A549 treated with AZD2906 at 1 μM for 4 hours (cell line): ENCODE measurements around the gene HOXC11. TPM values are rescaled to one million over a fixed set of nuclear protein-coding genes. Genes with fewer than 3 reads are reported as not detected.

Experiments
- total RNA-seq: library from RNA; stranded (reverse); fragments of 200-300 nt; extraction: Qiagen RNA extraction; gene quantifications from 5 replicates; pipeline ENCODE4 v1.2.3, GENCODE V29; 2022

HOXC11 gene
- total RNA-seq: 0.59 to 0.85 TPM (median 0.80 TPM) in 5 replicates

DNA sequence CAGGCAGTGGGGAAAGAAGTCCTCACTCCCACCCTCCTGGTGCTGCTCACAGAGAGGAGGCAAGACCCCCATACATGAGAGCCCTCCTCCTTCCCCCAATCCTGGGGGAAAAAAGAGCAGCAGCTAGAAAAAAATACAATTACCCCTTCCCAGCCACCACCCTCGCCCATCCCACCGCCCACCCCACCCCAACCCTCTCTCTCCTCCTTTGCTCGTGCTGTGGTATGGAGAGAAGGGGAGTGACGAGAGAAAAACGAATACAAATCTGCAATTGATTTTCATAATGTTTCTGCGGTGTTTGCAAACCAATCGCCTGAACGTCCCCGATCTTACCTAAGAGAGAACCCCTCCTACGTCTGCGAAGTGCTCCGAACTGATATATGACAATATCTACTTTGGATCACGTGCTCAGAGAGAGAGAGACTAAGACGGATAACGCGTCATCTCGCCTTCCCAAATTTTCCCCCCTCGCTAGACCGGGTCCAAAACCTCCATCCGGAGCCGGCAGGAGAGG lies at the start of gene HOXC11:
TSS of gene HOXC11 (plus strand) at position 405 of the 514 bp plus-strand sequence. CDS start 116 bp downstream, outside the sequence.

DNA sequence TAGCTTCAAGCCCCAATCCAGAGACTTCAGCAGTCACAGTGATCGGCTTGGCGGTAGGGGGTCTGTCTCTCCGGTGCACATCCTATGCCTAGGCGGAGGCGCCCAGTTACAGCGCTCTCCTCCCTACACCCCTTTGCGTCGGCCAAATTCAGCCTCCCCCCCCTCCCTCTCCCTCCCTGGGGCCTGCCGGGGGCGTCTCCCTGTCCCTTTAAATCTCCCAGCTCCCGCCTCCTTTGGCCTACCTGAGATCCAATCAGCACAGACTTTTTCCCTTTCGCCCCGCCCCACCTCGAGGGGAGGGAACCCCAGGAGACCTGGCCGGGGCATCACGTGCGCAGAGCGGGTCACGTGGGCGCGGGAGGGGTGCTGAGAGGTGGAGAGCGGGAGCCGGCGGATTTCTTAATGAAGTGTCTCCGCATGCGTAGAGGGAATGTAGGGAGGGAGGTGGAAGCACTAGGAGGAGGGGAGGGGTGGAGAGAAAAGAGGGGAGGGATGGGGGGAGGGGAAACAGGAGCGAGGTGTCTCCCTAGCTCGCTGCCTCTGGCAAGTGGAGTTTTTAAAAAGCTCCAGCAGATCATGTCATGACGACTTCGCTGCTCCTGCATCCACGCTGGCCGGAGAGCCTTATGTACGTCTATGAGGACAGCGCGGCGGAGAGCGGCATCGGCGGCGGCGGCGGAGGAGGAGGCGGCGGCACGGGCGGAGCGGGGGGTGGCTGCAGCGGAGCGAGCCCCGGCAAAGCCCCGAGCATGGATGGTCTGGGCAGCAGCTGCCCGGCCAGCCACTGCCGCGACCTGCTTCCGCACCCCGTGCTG lies 34.4 kb upstream of the HOXC11 start, which contains the start of gene HOXC13:
TSS of gene HOXC13 (plus strand) at position 506 of the 815 bp plus-strand sequence. CDS start at position 582, 76 bp downstream.

DNA sequence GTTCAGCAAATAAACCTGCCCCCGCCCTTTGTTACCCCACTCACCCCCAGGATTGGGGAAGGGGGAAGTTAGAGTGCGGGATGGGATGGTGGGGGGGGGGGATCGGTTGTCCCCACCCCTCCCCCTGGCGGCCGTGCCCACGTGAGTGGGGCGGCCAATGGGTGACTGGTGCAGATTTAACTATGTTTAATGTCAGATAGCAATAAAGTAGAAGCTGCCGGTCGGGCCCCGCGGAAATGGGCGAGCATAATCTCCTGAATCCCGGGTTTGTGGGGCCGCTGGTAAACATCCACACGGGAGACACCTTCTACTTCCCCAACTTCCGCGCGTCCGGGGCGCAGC lies 18.3 kb upstream of the HOXC11 start, which contains the start of gene HOXC12:
TSS of gene HOXC12 (plus strand) at position 210 of the 342 bp plus-strand sequence. CDS start at position 237, 27 bp downstream.

DNA sequence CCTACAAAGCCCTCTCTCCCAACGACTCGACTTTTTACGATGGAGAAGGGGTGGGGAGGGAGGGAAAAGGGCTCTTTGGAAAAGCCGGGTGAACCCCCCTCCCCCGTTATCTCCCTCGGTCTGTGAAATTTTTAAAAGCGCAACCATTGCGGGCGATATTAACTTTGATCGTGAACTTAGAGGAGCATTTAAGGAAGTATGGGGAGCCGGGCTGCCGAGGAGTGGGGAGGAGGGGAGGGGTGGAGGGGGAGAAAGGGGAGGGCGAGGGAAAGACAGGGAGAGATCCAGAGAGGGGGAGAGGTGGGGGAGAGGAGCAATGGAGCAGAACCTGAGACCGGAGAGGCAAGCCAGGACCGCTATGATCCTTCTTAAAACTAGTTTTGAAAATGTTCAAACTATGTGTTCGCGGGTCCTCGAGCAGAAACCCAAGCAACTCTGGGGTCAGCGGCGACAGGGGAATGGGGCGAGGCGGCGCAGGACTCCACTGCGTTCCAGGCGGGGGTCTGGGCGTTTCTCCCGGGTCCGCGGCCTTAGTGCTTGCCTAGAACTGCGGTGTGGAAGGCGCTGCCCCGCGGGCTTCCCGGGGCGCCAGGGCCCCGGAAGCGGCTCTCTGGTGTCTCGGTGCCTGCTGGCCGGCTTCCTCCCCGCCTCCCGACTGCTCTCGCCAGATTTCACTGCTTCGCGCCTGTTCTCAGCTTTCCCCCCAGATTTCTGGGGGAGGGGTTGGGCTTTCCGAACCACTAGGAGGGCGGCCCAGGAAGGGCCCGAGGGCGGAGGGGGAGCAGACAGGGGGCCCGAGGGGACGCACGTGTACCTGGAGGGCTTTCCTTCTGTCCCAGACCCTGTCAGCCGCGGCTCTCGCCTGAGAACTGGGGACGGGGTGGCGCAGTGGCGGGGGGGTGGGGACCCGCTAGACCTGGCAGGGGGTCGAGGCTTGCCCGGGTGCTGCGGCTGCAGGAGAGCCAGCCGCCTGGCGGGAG lies 1.4 kb downstream of the HOXC11 start, which contains the start of gene HOTAIR:
TSS of gene HOTAIR (minus strand) at position 871 of the 980 bp plus-strand sequence.

DNA sequence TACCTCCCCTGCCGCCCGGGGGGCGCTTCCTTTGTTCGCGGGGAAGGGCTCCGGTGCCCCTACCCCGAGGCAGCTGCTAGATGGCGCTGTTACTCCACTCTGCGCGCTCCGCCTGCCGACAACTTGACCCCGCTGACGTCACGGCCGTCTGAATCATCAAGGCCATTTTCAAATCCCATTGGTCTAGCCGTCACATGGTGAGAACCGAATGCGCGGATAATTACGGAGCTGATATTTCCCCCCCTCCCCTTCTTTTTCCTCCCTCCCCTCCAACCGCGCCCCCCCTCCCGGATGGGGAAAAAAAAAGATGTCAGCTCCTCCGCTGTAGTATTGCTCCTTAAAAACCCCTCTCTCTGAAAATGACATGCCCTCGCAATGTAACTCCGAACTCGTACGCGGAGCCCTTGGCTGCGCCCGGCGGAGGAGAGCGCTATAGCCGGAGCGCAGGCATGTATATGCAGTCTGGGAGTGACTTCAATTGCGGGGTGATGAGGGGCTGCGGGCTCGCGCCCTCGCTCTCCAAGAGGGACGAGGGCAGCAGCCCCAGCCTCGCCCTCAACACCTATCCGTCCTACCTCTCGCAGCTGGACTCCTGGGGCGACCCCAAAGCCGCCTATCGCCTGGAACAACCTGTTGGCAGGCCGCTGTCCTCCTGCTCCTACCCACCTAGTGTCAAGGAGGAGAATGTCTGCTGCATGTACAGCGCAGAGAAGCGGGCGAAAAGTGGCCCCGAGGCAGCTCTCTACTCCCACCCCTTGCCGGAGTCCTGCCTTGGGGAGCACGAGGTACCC lies 12.2 kb downstream of the HOXC11 start, which contains the start of gene HOXC10:
TSS of gene HOXC10 (plus strand) at position 246 of the 791 bp plus-strand sequence. CDS start at position 360, 114 bp downstream.

DNA sequence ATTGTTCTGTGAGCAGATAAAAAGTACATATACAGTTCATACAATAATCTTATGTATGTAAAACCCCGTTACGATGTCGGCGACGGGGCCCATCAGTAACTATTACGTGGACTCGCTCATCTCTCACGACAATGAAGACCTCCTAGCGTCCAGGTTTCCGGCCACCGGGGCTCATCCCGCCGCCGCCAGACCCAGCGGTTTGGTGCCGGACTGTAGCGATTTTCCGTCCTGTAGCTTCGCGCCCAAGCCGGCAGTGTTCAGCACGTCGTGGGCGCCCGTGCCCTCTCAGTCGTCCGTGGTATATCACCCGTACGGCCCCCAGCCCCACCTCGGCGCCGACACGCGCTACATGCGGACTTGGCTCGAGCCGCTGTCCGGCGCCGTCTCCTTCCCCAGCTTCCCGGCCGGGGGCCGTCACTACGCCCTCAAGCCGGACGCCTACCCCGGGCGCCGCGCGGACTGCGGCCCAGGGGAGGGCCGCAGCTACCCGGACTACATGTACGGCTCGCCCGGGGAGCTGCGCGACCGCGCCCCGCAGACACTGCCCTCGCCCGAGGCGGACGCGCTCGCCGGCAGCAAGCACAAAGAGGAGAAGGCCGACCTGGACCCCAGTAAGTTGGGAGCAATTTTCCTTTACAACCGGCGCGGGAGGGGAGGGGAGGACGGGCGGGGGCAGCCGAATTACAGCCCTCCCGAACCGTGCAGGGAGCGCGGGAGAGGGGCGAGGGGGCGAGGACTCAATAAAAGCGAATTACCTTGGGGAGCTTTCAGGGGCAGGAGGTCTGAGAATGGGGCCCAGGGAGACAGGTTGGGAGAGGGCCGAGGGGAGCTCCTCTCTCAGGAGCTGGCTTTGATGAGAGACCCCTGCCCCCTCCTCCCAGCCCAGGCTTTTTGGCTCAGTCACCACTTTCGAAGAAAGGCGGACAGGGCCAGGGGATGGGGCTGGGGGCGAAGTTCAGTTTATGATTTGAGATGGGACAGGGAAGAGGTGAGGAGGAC lies 27.5 kb downstream of the HOXC11 start, which contains the start of gene HOXC9:
TSS of gene HOXC9 (plus strand) at position 46 of the 999 bp plus-strand sequence. CDS start at position 74, 28 bp downstream.

Other genes with a start within 250 kb of the HOXC11 start
- gene CALCOCO1, start 245.7 kb upstream of the HOXC11 start, total RNA-seq: 17.5 to 22.9 TPM (median 18.9 TPM) in 5 replicates
- gene CISTR, start 221.1 kb upstream of the HOXC11 start, total RNA-seq: not detected in 5 replicates
- 21.9 to 37.4 TPM (median 26.0 TPM) in 5 replicates for gene HOXC13, start 34.3 kb upstream of the HOXC11 start, total RNA-seq
- gene HOXC12, start 18.2 kb upstream of the HOXC11 start, total RNA-seq: 0.03 TPM in 2 of 5 replicates, not detected in the others
- 0.06 to 0.29 TPM (median 0.12 TPM) in 5 replicates for gene HOTAIR, start 1.8 kb downstream of the HOXC11 start, total RNA-seq
- 2.2 to 3.3 TPM (median 3.0 TPM) in 5 replicates for gene HOXC10, start 12.0 kb downstream of the HOXC11 start, total RNA-seq
- gene HOXC9, start 27.0 kb downstream of the HOXC11 start, total RNA-seq: 12.9 to 13.9 TPM (median 13.4 TPM) in 5 replicates
- 4.4 to 5.9 TPM (median 5.1 TPM) in 5 replicates for gene HOXC8, start 35.9 kb downstream of the HOXC11 start, total RNA-seq
- gene HOXC6, start 55.3 kb downstream of the HOXC11 start, total RNA-seq: 3.9 to 5.0 TPM (median 4.1 TPM) in 5 replicates
- 0.63 to 1.0 TPM (median 0.91 TPM) in 5 replicates for gene HOXC5, start 59.9 kb downstream of the HOXC11 start, total RNA-seq
- gene HOXC4, start 80.7 kb downstream of the HOXC11 start, total RNA-seq: 2.0 to 3.3 TPM (median 2.6 TPM) in 5 replicates
- 27.2 to 34.8 TPM (median 32.5 TPM) in 5 replicates for gene SMUG1, start 215.9 kb downstream of the HOXC11 start, total RNA-seq